Mesenchymal stem cell (in vitro differentiated cells and primary cell): ENCODE results near the gene STK32C.

Experiments used
- DNase-seq: peaks from one replicate; pipeline ENCODE4 v3.0.0-alpha.2; 2013
- H2AFZ ChIP-seq: one replicate; pipeline ENCODE4 v1.6.1; 2013; ENCODE audit warnings: low read depth, mild to moderate bottlenecking, control low read depth, inconsistent platforms, low read length, moderate library complexity
- H2AK5ac ChIP-seq: 2 replicates; pipeline ENCODE4 v1.6.1; 2013; ENCODE audit warnings: low read length, moderate library complexity, mild to moderate bottlenecking, inconsistent platforms; ENCODE audit not compliant: severe bottlenecking
- H2BK120ac ChIP-seq: one replicate; pipeline ENCODE4 v1.6.1; 2013; ENCODE audit warnings: low read depth, mild to moderate bottlenecking, inconsistent platforms, low read length, moderate library complexity
- H2BK12ac ChIP-seq, 2 experiments: one replicate each; pipeline ENCODE4 v1.6.1; 2013; ENCODE audit warnings: inconsistent platforms in 2 of 2, low read length in 2 of 2, mild to moderate bottlenecking in 2 of 2, moderate library complexity in 2 of 2, control low read depth in 1 of 2
- H2BK15ac ChIP-seq: one replicate; pipeline ENCODE4 v1.6.1; 2013; ENCODE audit warnings: mild to moderate bottlenecking, low read depth, inconsistent platforms; ENCODE audit not compliant: poor library complexity, severe bottlenecking
- H2BK5ac ChIP-seq: 2 replicates; pipeline ENCODE4 v1.6.1; 2013; ENCODE audit warnings: low read depth, mild to moderate bottlenecking, low read length, control low read depth, inconsistent platforms; ENCODE audit not compliant: poor library complexity, severe bottlenecking
- H3K14ac ChIP-seq, 2 experiments: one replicate each; pipeline ENCODE4 v1.6.1; 2013; ENCODE audit warnings: inconsistent platforms in 2 of 2, low read length in 2 of 2, control low read depth in 1 of 2, mild to moderate bottlenecking in 1 of 2, moderate library complexity in 1 of 2
- H3K18ac ChIP-seq, 2 experiments: one replicate each; pipeline ENCODE4 v1.6.1; 2013; ENCODE audit warnings: inconsistent platforms in 2 of 2, low read length in 2 of 2, control low read depth in 1 of 2, low read depth in 1 of 2, mild to moderate bottlenecking in 1 of 2
- H3K23ac ChIP-seq, 2 experiments: one replicate each; pipeline ENCODE4 v1.6.1; 2013; ENCODE audit warnings: inconsistent platforms in 2 of 2, low read length in 2 of 2, mild to moderate bottlenecking in 2 of 2, moderate library complexity in 2 of 2, control low read depth in 1 of 2
- H3K27ac ChIP-seq: 2 replicates; pipeline ENCODE4 v1.5.1; 2013; ENCODE audit warnings: mild to moderate bottlenecking, moderate library complexity, low read length, control low read depth, inconsistent platforms; ENCODE audit not compliant: poor library complexity, severe bottlenecking
- H3K27me3 ChIP-seq, 2 experiments: 2 replicates each; pipeline versions ENCODE4 v1.6.1 to v1.7.0; 2013; ENCODE audit warnings: low read length in 2 of 2, mild to moderate bottlenecking in 2 of 2, moderate library complexity in 2 of 2, control low read depth in 1 of 2, inconsistent platforms in 1 of 2; ENCODE audit not compliant: control insufficient read depth in 1 of 2, insufficient read depth in 1 of 2
- H3K36me3 ChIP-seq, 2 experiments: 2 replicates each; pipeline versions ENCODE4 v1.6.1 to v1.7.0; 2013; ENCODE audit warnings: low read length in 2 of 2, control low read depth in 1 of 2, inconsistent platforms in 1 of 2, low read depth in 1 of 2, mild to moderate bottlenecking in 1 of 2; ENCODE audit not compliant: insufficient read depth in 2 of 2, control insufficient read depth in 1 of 2
- H3K4ac ChIP-seq, 2 experiments: one replicate each; pipeline ENCODE4 v1.6.1; 2013; ENCODE audit warnings: inconsistent platforms in 2 of 2, low read length in 2 of 2, mild to moderate bottlenecking in 2 of 2, moderate library complexity in 2 of 2, control low read depth in 1 of 2, low read depth in 1 of 2
- H3K4me1 ChIP-seq: 2 replicates; pipeline ENCODE4 v1.6.1; 2013; ENCODE audit warnings: low read depth, low read length, control low read depth; ENCODE audit not compliant: control insufficient read depth, insufficient read depth
- H3K4me2 ChIP-seq: 2 replicates; pipeline ENCODE4 v1.6.1; 2013; ENCODE audit warnings: low read length, mild to moderate bottlenecking, inconsistent platforms; ENCODE audit not compliant: poor library complexity, severe bottlenecking
- H3K4me3 ChIP-seq, 2 experiments: 2 replicates each; pipeline versions ENCODE4 v1.5.1 to v1.7.0; 2013; ENCODE audit warnings: low read length in 2 of 2, mild to moderate bottlenecking in 2 of 2, control low read depth in 1 of 2, low read depth in 1 of 2; ENCODE audit not compliant: insufficient read depth in 1 of 2
- H3K79me1 ChIP-seq: replicated peaks from 2 replicates; pipeline ENCODE4 v1.6.1; 2013; ENCODE audit warnings: mild to moderate bottlenecking, control low read depth, low read length, inconsistent platforms; ENCODE audit not compliant: poor library complexity, severe bottlenecking
- H3K9ac ChIP-seq: 2 replicates; pipeline ENCODE4 v1.7.0; 2013; ENCODE audit warnings: mild to moderate bottlenecking, low read length, moderate library complexity
- H3K9me3 ChIP-seq: 2 replicates; pipeline ENCODE4 v1.7.0; 2013; ENCODE audit warnings: mild to moderate bottlenecking, low read length; ENCODE audit not compliant: control insufficient read depth
- H4K8ac ChIP-seq: one replicate; pipeline ENCODE4 v1.6.1; 2013; ENCODE audit warnings: inconsistent platforms, mild to moderate bottlenecking, low read length, moderate library complexity
- H4K91ac ChIP-seq: one replicate; pipeline ENCODE4 v1.6.1; 2013; ENCODE audit warnings: mild to moderate bottlenecking, low read length, inconsistent platforms
- WGBS: methylation state at CpG from one replicate; pipeline ENCODE4 v1.1.7; 2013; ENCODE audit warnings: mixed read lengths; 5-methylcytosine and 5-hydroxymethylcytosine counted together

The STK32C gene

DNA sequence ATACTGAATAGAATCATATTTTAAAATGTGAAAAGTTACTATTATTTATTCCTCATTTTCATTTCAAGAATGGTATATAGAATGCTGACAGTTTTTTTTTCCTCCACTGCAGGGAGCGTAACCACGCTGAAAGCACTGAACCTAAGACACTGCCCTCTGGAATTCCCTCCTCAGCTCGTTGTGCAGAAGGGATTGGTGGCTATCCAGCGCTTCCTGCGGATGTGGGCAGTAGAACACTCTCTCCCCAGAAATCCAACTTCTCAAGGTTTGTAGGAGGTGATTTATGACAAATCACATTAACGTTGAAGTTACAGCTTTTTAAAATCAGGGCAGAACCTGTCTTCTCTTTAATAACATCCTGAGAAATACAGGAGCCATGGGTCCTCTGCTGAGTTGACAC is 36.6 kb upstream of the STK32C start:
- no peaks in the 10 kb centered on the region for H3K9me3 ChIP-seq
- no peak overlapping the region for H4K91ac ChIP-seq
- H3K14ac ChIP-seq: no peak overlapping the region
- H3K23ac ChIP-seq: no peak overlapping the region
- 85% methylated on average over 6 of the region's 6 CpGs for WGBS
- no peak overlapping the region for H3K4me3 ChIP-seq
- no peaks in the 10 kb centered on the region for H3K4me1 ChIP-seq
- no peak overlapping the region for H2BK15ac ChIP-seq
- H3K4ac ChIP-seq: no peak overlapping the region
- no peak overlapping the region for H2AFZ ChIP-seq
- H3K4me2 ChIP-seq: no peak overlapping the region
- no peak for DNase-seq
- no peaks in the 10 kb centered on the region for H3K79me1 ChIP-seq
- H3K27ac ChIP-seq: no peak overlapping the region
- no peak overlapping the region for H2BK12ac ChIP-seq
- no peak overlapping the region for H4K8ac ChIP-seq
- no peak overlapping the region for H3K18ac ChIP-seq
- H3K9ac ChIP-seq: no peak overlapping the region
- H3K36me3 ChIP-seq: peaks cover 35 to 79% of the 10 kb centered on the region in 2 experiments
- no peak overlapping the region for H2BK5ac ChIP-seq
- H3K27me3 ChIP-seq: no peaks in the 10 kb centered on the region
- H2AK5ac ChIP-seq: no peak overlapping the region
- no peak overlapping the region for H2BK120ac ChIP-seq

DNA sequence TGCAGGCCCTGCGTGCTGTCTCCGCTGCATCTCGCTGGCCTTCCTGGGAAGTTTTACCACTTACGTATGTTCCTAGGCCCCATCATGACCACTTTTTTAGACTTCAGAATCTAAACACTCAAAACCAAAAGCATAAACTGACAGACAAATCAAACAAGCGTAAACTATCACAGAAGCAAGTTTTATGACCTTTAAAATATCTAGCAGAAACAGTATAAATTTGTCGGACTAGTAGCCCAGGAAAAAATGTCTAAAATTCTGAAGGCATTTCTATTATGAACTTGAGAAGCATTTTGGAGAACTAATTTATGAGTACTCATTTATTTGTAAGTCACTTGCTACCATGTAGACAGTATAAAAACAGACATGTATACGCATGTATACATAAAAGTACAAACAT is 34.8 kb upstream of the STK32C start:
- no peak overlapping the region for H3K27ac ChIP-seq
- H3K4me1 ChIP-seq: no peaks in the 10 kb centered on the region
- H2BK120ac ChIP-seq: no peak overlapping the region
- no peak overlapping the region for H2AFZ ChIP-seq
- no peak overlapping the region for H3K9ac ChIP-seq
- WGBS: 100% methylated on average over 4 of the region's 7 CpGs
- no peak overlapping the region for H2BK15ac ChIP-seq
- H3K18ac ChIP-seq: no peak overlapping the region
- H3K4me2 ChIP-seq: no peak overlapping the region
- H3K36me3 ChIP-seq: peaks cover 32 to 71% of the 10 kb centered on the region in 2 experiments
- H2BK12ac ChIP-seq: no peak overlapping the region
- H3K27me3 ChIP-seq: no peaks in the 10 kb centered on the region
- H4K91ac ChIP-seq: no peak overlapping the region
- H3K9me3 ChIP-seq: no peaks in the 10 kb centered on the region
- no peak overlapping the region for H3K4ac ChIP-seq
- H4K8ac ChIP-seq: no peak overlapping the region
- no peak for DNase-seq
- H3K14ac ChIP-seq: no peak overlapping the region
- H3K23ac ChIP-seq: no peak overlapping the region
- H2AK5ac ChIP-seq: no peak overlapping the region
- no peak overlapping the region for H3K4me3 ChIP-seq
- H3K79me1 ChIP-seq: no peaks in the 10 kb centered on the region
- no peak overlapping the region for H2BK5ac ChIP-seq

DNA sequence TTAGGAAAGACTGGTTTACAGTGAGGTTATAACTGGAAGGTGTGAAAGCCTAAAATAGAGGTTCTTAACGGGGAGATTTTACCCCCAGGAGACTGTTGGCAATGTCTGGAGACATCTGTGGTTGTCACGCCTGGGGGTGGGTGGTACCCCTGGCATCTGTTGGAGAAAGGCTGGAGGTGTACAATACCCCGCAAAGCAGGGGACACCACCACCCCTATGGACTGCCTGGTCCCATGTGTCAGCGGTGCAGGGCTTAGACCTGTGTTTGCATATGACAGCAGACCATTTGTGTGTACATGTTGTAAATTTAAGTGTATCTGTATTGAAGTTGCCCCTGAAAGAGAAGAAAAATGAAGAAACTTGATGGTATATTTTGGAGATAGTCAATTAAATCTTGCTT is 34.0 kb upstream of the STK32C start:
- peaks cover 26 to 73% of the 10 kb centered on the region in 2 experiments for H3K36me3 ChIP-seq
- H3K23ac ChIP-seq: no peak overlapping the region
- H2AK5ac ChIP-seq: no peak overlapping the region
- no peak overlapping the region for H3K4me2 ChIP-seq
- H3K18ac ChIP-seq: no peak overlapping the region
- H4K8ac ChIP-seq: no peak overlapping the region
- H3K4me3 ChIP-seq: no peak overlapping the region
- no peak overlapping the region for H3K14ac ChIP-seq
- no peak overlapping the region for H3K27ac ChIP-seq
- no peaks in the 10 kb centered on the region for H3K4me1 ChIP-seq
- H2AFZ ChIP-seq: no peak overlapping the region
- no peak overlapping the region for H2BK12ac ChIP-seq
- H3K79me1 ChIP-seq: no peaks in the 10 kb centered on the region
- H2BK120ac ChIP-seq: no peak overlapping the region
- H2BK15ac ChIP-seq: no peak overlapping the region
- H3K4ac ChIP-seq: no peak overlapping the region
- WGBS: 95% methylated on average over 4 of the region's 4 CpGs
- no peak overlapping the region for H3K9ac ChIP-seq
- H2BK5ac ChIP-seq: no peak overlapping the region
- no peaks in the 10 kb centered on the region for H3K9me3 ChIP-seq
- no peaks in the 10 kb centered on the region for H3K27me3 ChIP-seq
- no peak overlapping the region for H4K91ac ChIP-seq
- no peak for DNase-seq

DNA sequence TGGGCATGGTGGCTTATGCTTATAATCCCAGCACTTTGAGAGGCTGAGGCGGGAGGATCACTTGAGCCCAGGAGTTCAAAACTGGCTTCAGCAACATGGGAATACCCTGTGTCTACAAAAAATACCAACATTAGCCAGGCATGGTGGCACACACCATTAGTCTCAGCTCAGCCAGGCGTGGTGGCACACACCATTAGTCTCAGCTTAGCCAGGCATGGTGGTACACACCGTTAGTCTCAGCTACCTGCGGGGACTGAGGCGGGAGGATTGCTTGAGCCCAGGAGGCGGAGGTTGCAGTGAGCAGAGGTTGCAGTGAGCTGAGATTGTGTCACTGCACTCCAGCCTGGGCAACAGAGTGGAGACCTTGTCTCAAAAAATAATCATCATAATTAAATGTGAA is 33.3 kb upstream of the STK32C start:
- H3K18ac ChIP-seq: no peak overlapping the region
- H3K9me3 ChIP-seq: no peaks in the 10 kb centered on the region
- no peaks in the 10 kb centered on the region for H3K27me3 ChIP-seq
- no peak overlapping the region for H2AFZ ChIP-seq
- no peak overlapping the region for H3K9ac ChIP-seq
- no peak overlapping the region for H3K4ac ChIP-seq
- no peak overlapping the region for H3K4me2 ChIP-seq
- peaks cover 24 to 71% of the 10 kb centered on the region in 2 experiments for H3K36me3 ChIP-seq
- H4K91ac ChIP-seq: no peak overlapping the region
- H2BK15ac ChIP-seq: no peak overlapping the region
- H2BK5ac ChIP-seq: no peak overlapping the region
- no peak overlapping the region for H3K4me3 ChIP-seq
- H3K23ac ChIP-seq: no peak overlapping the region
- no peak for DNase-seq
- H2AK5ac ChIP-seq: no peak overlapping the region
- 92% methylated on average over 4 of the region's 6 CpGs for WGBS
- no peak overlapping the region for H2BK120ac ChIP-seq
- H3K4me1 ChIP-seq: no peaks in the 10 kb centered on the region
- no peaks in the 10 kb centered on the region for H3K79me1 ChIP-seq
- H4K8ac ChIP-seq: no peak overlapping the region
- no peak overlapping the region for H3K27ac ChIP-seq
- no peak overlapping the region for H2BK12ac ChIP-seq
- H3K14ac ChIP-seq: no peak overlapping the region
